ENCODE data around the gene ROBO1.

The ROBO1 gene

GRCh38 chr3:78845605-78846004 is 922.2 kb downstream of the ROBO1 start:
- no peak for DNase-seq (ENCODE audit: low read depth in 2 of 2)

DNA sequence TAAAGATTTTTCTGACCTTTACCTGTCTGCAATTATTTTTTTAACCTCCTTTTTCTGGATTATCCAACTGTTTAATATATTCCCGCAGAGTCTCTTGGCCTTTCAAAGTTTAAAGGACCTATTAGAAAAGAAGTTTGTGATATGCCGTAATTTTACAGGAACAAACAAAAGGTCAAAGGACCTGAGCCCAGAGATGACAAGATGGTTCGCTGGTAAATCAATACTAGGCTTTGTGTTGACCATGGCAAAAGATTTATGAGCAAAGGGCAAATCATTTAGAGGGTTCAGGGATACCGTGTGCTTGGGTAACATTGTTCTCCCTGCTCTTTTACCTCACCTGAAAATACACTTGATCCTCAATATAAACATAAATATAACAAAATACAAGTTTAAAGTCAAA is 923.5 kb downstream of the ROBO1 start:
- DNase-seq (ENCODE audit: low read depth in 2 of 2): no peak

DNA sequence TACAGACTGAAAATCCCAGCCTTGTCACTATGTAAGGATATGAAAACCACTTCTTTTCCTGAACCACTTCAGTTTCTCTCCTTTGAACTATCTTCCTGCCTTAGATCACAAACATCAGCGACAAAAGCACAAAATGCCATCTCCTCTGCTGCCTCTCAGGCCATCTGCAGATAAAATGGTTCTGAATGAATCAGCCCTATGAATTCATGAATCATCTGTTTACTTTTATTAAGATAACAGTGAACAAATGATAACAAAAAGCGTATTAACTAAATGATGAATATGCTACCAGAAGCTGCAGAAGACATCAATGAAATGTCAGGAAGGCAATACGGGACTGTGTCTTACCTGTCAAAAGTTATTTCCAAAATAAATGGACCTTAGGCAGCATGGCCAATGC is 928.1 kb downstream of the ROBO1 start:
- DNase-seq (ENCODE audit: low read depth in 2 of 2): no peak

DNA sequence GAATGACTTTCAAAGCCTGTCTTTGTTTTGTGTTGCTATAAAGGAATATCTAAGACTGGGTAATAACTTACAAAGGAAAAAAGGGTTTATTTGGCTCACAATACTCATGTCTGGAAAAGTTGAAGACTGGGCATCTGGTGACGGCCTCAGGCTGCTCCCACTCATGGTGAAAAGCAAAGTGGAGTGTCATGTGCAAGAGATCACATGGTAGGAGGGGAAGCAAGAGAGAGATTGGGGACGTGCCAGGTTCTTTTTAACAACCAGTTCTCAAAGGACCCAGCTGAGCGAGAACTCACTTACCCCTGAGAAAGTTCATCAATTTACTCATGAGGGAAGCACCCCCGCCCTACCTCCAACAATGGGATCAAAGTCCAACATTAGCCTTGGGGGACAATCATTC is 929.4 kb downstream of the ROBO1 start:
- no peak for DNase-seq (ENCODE audit: low read depth in 2 of 2)

DNA sequence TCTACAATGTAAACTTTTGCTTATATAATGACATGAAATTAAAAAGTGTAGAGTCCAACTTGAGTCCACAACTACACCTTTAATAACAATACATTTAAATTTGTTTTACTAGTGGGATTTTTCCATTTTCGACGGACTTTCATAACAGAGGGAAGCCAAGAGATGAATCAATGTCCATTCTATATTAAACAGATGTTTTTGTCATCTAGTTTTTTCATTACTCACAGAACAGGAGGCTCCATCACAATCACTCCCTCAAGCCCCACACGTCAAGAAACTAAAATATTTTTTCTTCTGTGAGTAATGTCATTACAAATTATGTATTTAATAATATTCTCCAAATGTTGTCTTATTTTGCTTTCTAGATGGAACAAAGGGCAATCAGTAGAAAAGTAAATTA is 932.9 kb downstream of the ROBO1 start:
- no peak for DNase-seq (ENCODE audit: low read depth in 2 of 2)

- DNase-seq (ENCODE audit: low read depth in 2 of 2): no peak
These were observed 935.0 kb downstream of the ROBO1 start for GRCh38 chr3:78832785-78833204.

DNA sequence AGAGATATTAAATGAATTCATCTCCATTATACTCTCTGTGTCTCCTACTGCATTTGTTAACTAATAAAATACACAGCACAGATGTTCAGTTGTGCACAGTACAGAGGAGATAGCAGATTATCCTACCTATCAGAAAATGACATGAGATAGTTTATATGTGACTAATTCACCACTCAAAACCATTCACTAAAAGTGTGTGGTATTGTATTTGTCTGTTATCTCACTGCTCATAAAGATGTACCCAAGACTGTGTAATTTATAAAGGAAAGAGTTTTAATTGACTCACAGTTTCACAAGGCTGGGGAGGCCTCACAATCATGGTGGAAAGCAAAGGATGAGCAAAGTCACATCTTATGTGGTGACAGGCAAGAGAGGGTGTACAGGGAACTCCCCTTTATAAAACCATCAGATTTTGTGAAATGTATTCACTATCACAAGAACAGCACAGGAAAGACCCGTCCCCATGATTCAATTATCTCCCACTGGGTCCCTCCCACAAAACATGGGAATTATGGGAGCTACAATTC is 936.3 kb downstream of the ROBO1 start:
- no peak for DNase-seq (ENCODE audit: low read depth in 2 of 2)

GRCh38 chr3:78830470-78830869 is 937.3 kb downstream of the ROBO1 start:
- no peak for DNase-seq (ENCODE audit: low read depth in 2 of 2)

GRCh38 chr3:78827618-78828017 is 940.2 kb downstream of the ROBO1 start:
- DNase-seq (ENCODE audit: low read depth in 2 of 2): no peak

DNA sequence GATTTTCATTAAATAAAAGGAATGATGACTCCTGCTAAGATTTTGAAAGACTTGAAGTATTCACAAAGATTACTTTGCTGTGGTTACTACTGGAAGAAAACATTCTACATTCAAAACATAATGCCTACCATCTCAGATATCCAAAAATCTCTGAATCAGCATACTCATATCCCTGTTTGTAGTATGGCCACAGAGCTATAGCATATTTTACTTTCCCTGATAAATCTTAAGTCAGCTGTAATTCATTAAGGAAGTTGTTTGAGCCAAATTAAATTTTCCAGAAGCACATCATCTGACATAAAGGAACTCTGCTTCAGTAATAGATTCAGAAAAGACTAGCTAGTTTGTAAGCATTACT is 942.0 kb downstream of the ROBO1 start:
- no peak for DNase-seq (ENCODE audit: low read depth in 2 of 2)

DNA sequence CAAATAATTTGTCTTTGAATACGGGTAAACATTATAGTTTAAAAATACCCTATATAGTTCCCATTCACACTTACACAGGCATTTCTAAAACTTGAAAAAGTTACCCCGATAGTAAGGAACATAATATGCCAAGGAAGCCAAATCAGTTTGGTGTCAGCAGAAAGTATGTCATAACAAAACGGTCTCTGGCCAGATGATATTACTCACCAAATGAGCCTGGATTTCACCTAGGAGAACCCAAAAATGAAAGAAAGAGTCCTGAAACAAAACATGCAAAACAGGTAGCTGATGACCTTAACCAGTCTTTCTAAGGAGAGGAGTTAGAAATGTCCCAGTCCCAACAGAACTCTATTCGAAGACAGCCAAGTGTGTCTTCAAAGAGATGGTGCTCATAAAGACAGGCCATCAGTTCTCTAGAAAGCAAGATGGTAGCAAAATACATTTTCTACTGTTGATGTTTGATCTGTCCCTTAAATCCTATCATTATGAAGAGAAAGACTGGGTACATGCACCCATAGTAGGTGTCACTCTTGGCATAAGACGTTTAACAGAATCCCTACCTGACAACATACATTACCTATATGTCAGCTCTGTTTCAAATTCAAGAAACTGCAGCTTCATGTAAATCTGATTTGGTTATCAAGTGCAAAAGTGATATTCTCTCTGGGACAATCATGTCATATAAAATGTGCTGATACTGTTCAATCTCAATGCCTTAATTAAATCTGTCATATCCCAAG is 942.5 kb downstream of the ROBO1 start:
- DNase-seq (ENCODE audit: low read depth in 2 of 2): no peak

GRCh38 chr3:78823859-78824258 is 943.9 kb downstream of the ROBO1 start:
- DNase-seq (ENCODE audit: low read depth in 2 of 2): no peak

GRCh38 chr3:78823434-78823833 is 944.4 kb downstream of the ROBO1 start:
- no peak for DNase-seq (ENCODE audit: low read depth in 2 of 2)

DNA sequence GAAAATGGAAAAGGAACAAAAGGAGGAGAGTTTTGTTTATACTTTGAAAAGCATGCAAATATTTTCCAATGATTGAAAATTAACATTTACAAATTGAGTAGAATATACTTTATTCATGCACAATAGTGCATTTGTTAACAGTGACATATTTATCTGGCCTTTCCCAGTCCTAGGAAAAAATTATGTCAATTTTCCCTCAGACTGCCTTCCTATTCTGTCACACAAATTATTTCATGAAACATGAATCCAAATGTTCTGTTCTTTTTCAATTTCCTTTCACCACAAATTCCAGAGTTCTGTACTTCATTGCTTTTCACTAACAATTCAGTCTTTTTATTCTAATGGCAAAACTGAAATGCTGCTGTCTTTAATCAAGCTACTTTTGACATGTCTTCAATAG is 945.1 kb downstream of the ROBO1 start:
- DNase-seq (ENCODE audit: low read depth in 2 of 2): no peak

DNA sequence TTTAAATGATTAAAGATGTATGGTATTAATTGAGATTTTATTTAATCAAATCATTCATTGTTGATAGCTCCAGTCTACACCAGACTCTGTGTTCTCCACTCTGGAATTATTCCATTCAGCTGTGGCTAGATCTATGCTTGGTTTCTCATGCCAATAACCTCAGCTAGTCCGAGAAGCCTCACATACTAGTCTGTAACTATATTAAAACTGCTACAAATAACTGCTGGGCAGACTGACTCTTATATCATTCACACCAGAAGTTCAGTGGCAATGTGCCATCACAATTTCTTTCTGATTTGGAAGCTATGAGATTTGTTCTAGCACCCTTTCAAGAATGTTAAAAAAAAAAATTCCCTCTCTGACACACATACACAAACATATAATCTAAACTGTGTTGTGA is 947.3 kb downstream of the ROBO1 start:
- no peak for DNase-seq (ENCODE audit: low read depth in 2 of 2)

DNA sequence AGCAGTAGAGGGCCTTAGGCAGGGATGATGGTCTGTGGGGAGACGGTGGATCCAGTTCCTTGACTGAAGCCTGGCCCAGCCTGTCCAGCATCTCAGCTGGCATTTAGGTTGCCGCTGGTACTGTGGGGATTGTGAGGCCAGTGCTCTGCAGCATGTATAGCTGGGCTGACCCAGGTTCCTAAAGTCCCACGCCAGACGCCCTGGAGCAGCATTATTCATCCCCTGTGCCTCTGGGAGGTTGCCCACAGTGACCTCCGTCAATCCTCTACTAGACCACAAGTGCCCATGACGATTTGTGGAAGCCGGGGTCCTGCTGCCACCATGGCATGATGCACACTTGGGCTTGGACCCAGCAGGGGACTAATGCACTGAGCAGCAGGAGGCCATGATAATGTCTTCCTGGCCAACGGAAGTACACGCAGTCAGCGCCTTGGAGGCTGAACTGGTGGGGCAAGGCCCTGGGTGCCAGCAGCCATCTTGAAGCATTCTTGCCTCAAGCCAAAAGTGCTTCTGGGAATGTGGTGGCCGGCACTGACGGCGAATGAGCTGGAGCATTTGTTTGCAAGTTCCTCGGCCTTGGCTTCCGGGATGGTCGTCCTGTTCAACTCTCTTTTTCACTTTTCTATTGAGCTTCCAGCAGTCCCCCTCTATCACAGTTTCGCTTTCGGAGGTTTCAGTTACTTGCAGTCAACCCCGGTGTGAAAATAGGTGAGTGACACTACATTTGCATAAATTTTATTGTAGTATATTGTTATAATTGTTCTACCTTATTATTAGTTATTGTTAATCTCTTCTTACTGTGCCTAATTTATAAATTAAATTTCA is 949.4 kb downstream of the ROBO1 start:
- DNase-seq (ENCODE audit: low read depth in 2 of 2): no peak

- DNase-seq (ENCODE audit: low read depth in 2 of 2): no peak
These were observed 952.8 kb downstream of the ROBO1 start for GRCh38 chr3:78814893-78815562.

GRCh38 chr3:78812166-78812565 is 955.6 kb downstream of the ROBO1 start:
- DNase-seq (ENCODE audit: low read depth in 2 of 2): no peak

GRCh38 chr3:78809966-78810365 is 957.8 kb downstream of the ROBO1 start:
- DNase-seq (ENCODE audit: low read depth in 2 of 2): no peak

DNA sequence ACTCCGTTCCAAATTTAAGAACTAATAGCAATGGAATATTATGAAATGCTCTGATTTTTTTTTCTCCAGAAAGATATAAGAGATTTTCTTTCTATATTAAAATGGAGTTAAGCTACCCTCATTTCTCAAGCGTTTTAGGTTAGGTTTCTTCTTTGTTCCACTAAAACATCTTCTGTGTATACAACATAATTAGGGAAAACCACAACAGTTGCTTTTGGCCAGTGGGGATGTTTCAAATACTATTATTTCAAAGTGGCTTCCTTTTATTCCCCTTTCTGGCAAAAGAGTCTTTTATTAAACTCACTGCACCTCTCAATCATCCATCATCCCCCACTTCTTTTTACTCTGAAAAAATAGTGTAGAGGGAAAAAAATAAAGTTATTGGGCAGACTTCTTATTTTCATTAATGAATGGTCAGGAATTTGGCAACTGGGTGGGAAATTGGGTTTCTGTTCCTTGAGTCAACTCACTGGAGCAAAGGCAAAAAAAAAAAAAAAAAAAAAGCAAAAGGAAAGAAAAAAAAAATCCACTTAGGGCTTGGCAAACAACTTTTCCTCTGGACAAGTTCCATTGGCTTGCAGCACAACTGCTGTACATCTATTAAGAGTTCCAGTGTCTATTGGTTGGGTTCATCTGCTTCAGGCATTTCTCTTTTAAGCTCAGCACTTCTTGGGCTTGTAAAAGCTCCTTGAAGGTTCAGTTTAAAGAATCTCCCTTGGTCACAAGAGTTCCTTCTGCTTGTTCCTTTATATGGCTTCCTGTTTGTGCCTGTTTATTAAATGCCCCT is 963.4 kb downstream of the ROBO1 start:
- no peak for DNase-seq (ENCODE audit: low read depth in 2 of 2)

GRCh38 chr3:78802562-78802930 is 965.3 kb downstream of the ROBO1 start:
- no peak for DNase-seq (ENCODE audit: low read depth in 2 of 2)

Measured in stimulated activated CD4-positive, alpha-beta T cell treated with anti-CD3 and anti-CD28 coated beads, Interleukin-15, amount 100 ng/mL, for 48 hours (primary cell).